K562 (cell line): Measurements from ENCODE around the gene ARRB2. TPM values are rescaled to one million over a fixed set of nuclear protein-coding genes. Genes with fewer than 3 reads are reported as not detected.
A peak's percentile ranks its signal among the peaks of the same experiment; 100 is the strongest.

Experiments used
- ATAC-seq: fragments of 200-7000 bp; cut with Tn5 transposase; 3 replicates; pipeline ENCODE4 v1.9.1; 2020; ENCODE audit warnings: moderate library complexity
- BruUV-seq: library from RNA; stranded (reverse); fragments of 400-500 nt; replicated peaks from 2 replicates; lab custom pipeline; 2021; lab: Mats Ljungman, UMichigan
- CTCF ChIA-PET: fragments of 300-600 bp; formaldehyde crosslinking; extraction: SDS; loops from one replicate; lab custom pipeline; 2021; ENCODE audit warnings: low intra/inter-chr PET ratio; lab: Yijun Ruan, JAX
- POLR2A ChIA-PET: fragments of 300-600, 350-650 bp; sonication (Branson Sonifier 250); formaldehyde crosslinking; extraction: SDS; loops from one replicate; lab custom pipeline; 2021; ENCODE audit warnings: antibody characterized with exemption, inconsistent platforms; lab: Yijun Ruan, JAX
- DNase-seq, 4 experiments: peaks; one replicate each; pipeline versions ENCODE4 v3.0.0 to v3.0.0-alpha.2; 2011 to 2018; ENCODE audit warnings: low spot score in 3 of 4, mixed read lengths in 3 of 4; ENCODE audit errors: extremely low read depth in 1 of 4
- FAIRE-seq: peaks from 2 replicates; lab custom pipeline; 2011; peaks lifted over from hg19 to GRCh38; lab: Jason Lieb, UNC
- H2AFZ ChIP-seq: 2 replicates; pipeline ENCODE4 v1.6.0; 2011; ENCODE audit warnings: low read depth, low read length, control low read depth, inconsistent platforms
- H3K27ac ChIP-seq: fragments of 200-600 bp; 3 replicates; pipeline ENCODE4 v1.8.0; 2011; ENCODE audit warnings: low read depth, mild to moderate bottlenecking, control low read depth, inconsistent platforms, low read length, moderate library complexity, mixed read lengths; ENCODE audit errors: extremely low read depth
- H3K27me3 ChIP-seq, 2 experiments: fragments of 300-600 bp in 1 of 2; 2 replicates in 1 of 2; 3 replicates in 1 of 2; pipeline versions ENCODE4 v1.6.0 to v1.8.0; 2011; ENCODE audit warnings: inconsistent platforms in 2 of 2, low read length in 2 of 2, mild to moderate bottlenecking in 1 of 2, mixed read lengths in 1 of 2, moderate library complexity in 1 of 2; ENCODE audit not compliant: control insufficient read depth in 2 of 2, insufficient read depth in 2 of 2
- H3K36me3 ChIP-seq: fragments of 300-600 bp; 3 replicates; pipeline ENCODE4 v1.8.0; 2011; ENCODE audit warnings: mild to moderate bottlenecking, low read length, inconsistent platforms; ENCODE audit not compliant: control insufficient read depth, insufficient read depth
- H3K4me1 ChIP-seq, 2 experiments: fragments of 200-600 bp in 1 of 2; replicated peaks in 1 of 2; 2 replicates in 1 of 2; 3 replicates in 1 of 2; pipeline versions ENCODE4 v1.5.1 to v1.8.0; 2011; ENCODE audit warnings: inconsistent platforms in 2 of 2, low read length in 2 of 2, mild to moderate bottlenecking in 1 of 2, mixed read lengths in 1 of 2, moderate library complexity in 1 of 2; ENCODE audit not compliant: control insufficient read depth in 2 of 2, insufficient read depth in 2 of 2
- H3K4me2 ChIP-seq: 2 replicates; pipeline ENCODE4 v1.6.1; 2011; ENCODE audit warnings: low read length, control low read depth, inconsistent platforms, mixed read lengths; ENCODE audit not compliant: insufficient read depth
- H3K4me3 ChIP-seq: fragments of 200-600 bp; sonication (generic), shearing (Covaris generic); 2 replicates; pipeline ENCODE4 v1.5.1; 2016; ENCODE audit warnings: control low read depth, inconsistent platforms
- H3K79me2 ChIP-seq: fragments of 200-600 bp; 3 replicates; pipeline ENCODE4 v1.8.0; 2011; ENCODE audit warnings: low read length, inconsistent platforms; ENCODE audit not compliant: control insufficient read depth, insufficient read depth
- H3K9ac ChIP-seq, 2 experiments: 2 replicates each; pipeline versions ENCODE4 v1.6.0 to v1.6.1; 2011; ENCODE audit warnings: low read depth in 2 of 2, low read length in 2 of 2, control low read depth in 1 of 2, inconsistent platforms in 1 of 2, mild to moderate bottlenecking in 1 of 2, mixed read lengths in 1 of 2; ENCODE audit not compliant: insufficient read depth in 1 of 2
- H3K9me1 ChIP-seq: one replicate; pipeline ENCODE4 v1.6.0; 2011; ENCODE audit warnings: inconsistent platforms, mild to moderate bottlenecking, low read length, moderate library complexity; ENCODE audit not compliant: control insufficient read depth, insufficient read depth
- H3K9me3 ChIP-seq: replicated peaks from 2 replicates; pipeline ENCODE4 v1.5.1; 2011; ENCODE audit warnings: low read depth, low read length, inconsistent platforms; ENCODE audit not compliant: control insufficient read depth, insufficient read depth
- H4K20me1 ChIP-seq: replicated peaks from 2 replicates; pipeline ENCODE4 v1.6.1; 2011; ENCODE audit warnings: low read length, inconsistent platforms, mixed read lengths; ENCODE audit not compliant: control insufficient read depth, insufficient read depth
- ASH1L ChIP-seq: fragments of 450-650 bp; IDR thresholded peaks from 2 replicates; pipeline ENCODE4 v1.6.1; 2018; ENCODE audit warnings: borderline replicate concordance, mild to moderate bottlenecking, low read depth; ENCODE audit not compliant: partially characterized antibody
- CBX5 ChIP-seq: IDR thresholded peaks from 2 replicates; pipeline ENCODE4 v1.6.1; 2014; ENCODE audit warnings: low read depth, borderline replicate concordance
- ETS2 ChIP-seq: IDR thresholded peaks from 2 replicates; pipeline ENCODE4 v1.6.1; 2016; ENCODE audit warnings: borderline replicate concordance, missing genetic modification characterization, mild to moderate bottlenecking, moderate library complexity, missing compliant biosample characterization; ENCODE audit not compliant: poor library complexity, severe bottlenecking
- KLF10 ChIP-seq: fragments of 250-450 bp; sonication (Bioruptor Pico); IDR thresholded peaks from 2 replicates; pipeline ENCODE4 v1.6.1; 2021; ENCODE audit warnings: matching md5 sums
- NEUROD1 ChIP-seq: fragments of 150-350 bp; IDR thresholded peaks from 2 replicates; pipeline ENCODE4 v1.6.1; 2014; ENCODE audit warnings: borderline replicate concordance, low read length, low read depth; ENCODE audit not compliant: partially characterized antibody
- NFYB ChIP-seq: IDR thresholded peaks from 2 replicates; pipeline ENCODE4 v1.6.1; 2011; ENCODE audit warnings: mild to moderate bottlenecking, moderate library complexity; ENCODE audit not compliant: insufficient read length; ENCODE audit errors: extremely low read depth
- PHF8 ChIP-seq: fragments of 200-600 bp; sonication (generic); IDR thresholded peaks from 2 replicates; pipeline ENCODE4 v1.6.1; 2012; ENCODE audit warnings: mixed run types, mild to moderate bottlenecking, inconsistent platforms, low read length, moderate library complexity, borderline replicate concordance
- RBM25 ChIP-seq: fragments of 200-400 bp; formaldehyde crosslinking; IDR thresholded peaks from 2 replicates; pipeline ENCODE4 v1.6.1; 2018; ENCODE audit warnings: low read length, low read depth, moderate library complexity; ENCODE audit not compliant: severe bottlenecking
- RUNX1 ChIP-seq: sonication (generic); IDR thresholded peaks from 2 replicates; pipeline ENCODE4 v1.6.1; 2016; ENCODE audit warnings: antibody characterized with exemption, low read depth
- SIRT6 ChIP-seq: IDR thresholded peaks from one replicate; pipeline ENCODE4 v1.6.1; 2012; ENCODE audit warnings: low read depth, mild to moderate bottlenecking, control low read depth, inconsistent platforms, low read length, moderate library complexity
- SNIP1 ChIP-seq: fragments of 450-650 bp; IDR thresholded peaks from 2 replicates; pipeline ENCODE4 v1.7.1; 2017; ENCODE audit warnings: low read depth, mild to moderate bottlenecking
- ZNF121 ChIP-seq: sonication (generic); formaldehyde crosslinking; conservative IDR thresholded peaks from 2 replicates; pipeline ENCODE4 v1.8.0; 2022; ENCODE audit warnings: missing genetic modification reagents
- ZNF311 ChIP-seq: fragments of 250-450 bp; sonication (Bioruptor Pico); IDR thresholded peaks from 2 replicates; pipeline ENCODE4 v1.4.0; 2020; ENCODE audit warnings: mild to moderate bottlenecking, moderate library complexity
- ZNF316 ChIP-seq: fragments of 450-650 bp; IDR thresholded peaks from 2 replicates; pipeline ENCODE4 v1.6.1; 2016
- WGBS: fragments of 100-300 bp; shearing (Covaris generic); methylation state at CpG from one replicate; pipeline ENCODE4 v1.1.6; 2016; ENCODE audit warnings: low coverage, mixed read lengths; ENCODE audit not compliant: insufficient coverage; ENCODE audit errors: missing lambda C conversion rate; 5-methylcytosine and 5-hydroxymethylcytosine counted together
- in situ Hi-C: fragments of 300-500 bp; cut with MboI; formaldehyde crosslinking; loops from 4 replicates; pipeline ENCODE4 v1.15.0; 2018; ENCODE audit warnings: inconsistent platforms, mixed read lengths
- intact Hi-C: fragments of 100-400 bp; cut with micrococcal nuclease; formaldehyde crosslinking; loops from 2 replicates; pipeline ENCODE4 v1.14.2; 2022
- polyA plus RNA-seq, 8 experiments: library from polyadenylated mRNA; depleted of rRNA in 4 of 8; stranded (reverse) in 5 of 8; unstranded in 3 of 8; fragments of >200 nt; fragmentation: Nextera tagmentation in 2 of 8; fragmentation: Illumina TruSeq in 1 of 8; extraction: Ambion mirVana in 2 of 8; extraction: Trizol in 1 of 8; gene quantifications; 2 replicates each; pipeline versions ENCODE4 v1.2.1 to v1.2.3, GENCODE V29; 2011 to 2014; ENCODE audit warnings: inconsistent platforms in 1 of 8, missing spikeins in 1 of 8
- total RNA-seq, 7 experiments: library from RNA; depleted of rRNA in 6 of 7; stranded (reverse); fragments of >200 nt in 6 of 7; fragmentation: Illumina TruSeq in 2 of 7; extraction: Trizol in 2 of 7; gene quantifications; 2 replicates each; pipeline versions ENCODE4 v1.2.1 to v1.2.3, GENCODE V29; 2011 to 2021; ENCODE audit warnings: low replicate concordance in 1 of 7
- TF ChIP-seq, protein P1 (sequence below): fragments of 150-350 bp; IDR thresholded peaks from 2 replicates; pipeline ENCODE4 v1.6.1; 2014; ENCODE audit warnings: low read depth, mild to moderate bottlenecking, low read length, borderline replicate concordance

ARRB2 gene
- total and polyA plus RNA-seq, 9 of the 15 experiments (the other 6 are each of a cell fraction or from before 2014, with no cell fraction given): 0.79 to 15.3 (median 8.8) TPM

GRCh38 chr17:4706121-4706520 lies 4.3 kb upstream of the ARRB2 start (continued):
- TF ChIP-seq ETS2: no peak
- TF ChIP-seq NEUROD1: no peak
- no peak for TF ChIP-seq RUNX1
- TF ChIP-seq, protein P1, sequence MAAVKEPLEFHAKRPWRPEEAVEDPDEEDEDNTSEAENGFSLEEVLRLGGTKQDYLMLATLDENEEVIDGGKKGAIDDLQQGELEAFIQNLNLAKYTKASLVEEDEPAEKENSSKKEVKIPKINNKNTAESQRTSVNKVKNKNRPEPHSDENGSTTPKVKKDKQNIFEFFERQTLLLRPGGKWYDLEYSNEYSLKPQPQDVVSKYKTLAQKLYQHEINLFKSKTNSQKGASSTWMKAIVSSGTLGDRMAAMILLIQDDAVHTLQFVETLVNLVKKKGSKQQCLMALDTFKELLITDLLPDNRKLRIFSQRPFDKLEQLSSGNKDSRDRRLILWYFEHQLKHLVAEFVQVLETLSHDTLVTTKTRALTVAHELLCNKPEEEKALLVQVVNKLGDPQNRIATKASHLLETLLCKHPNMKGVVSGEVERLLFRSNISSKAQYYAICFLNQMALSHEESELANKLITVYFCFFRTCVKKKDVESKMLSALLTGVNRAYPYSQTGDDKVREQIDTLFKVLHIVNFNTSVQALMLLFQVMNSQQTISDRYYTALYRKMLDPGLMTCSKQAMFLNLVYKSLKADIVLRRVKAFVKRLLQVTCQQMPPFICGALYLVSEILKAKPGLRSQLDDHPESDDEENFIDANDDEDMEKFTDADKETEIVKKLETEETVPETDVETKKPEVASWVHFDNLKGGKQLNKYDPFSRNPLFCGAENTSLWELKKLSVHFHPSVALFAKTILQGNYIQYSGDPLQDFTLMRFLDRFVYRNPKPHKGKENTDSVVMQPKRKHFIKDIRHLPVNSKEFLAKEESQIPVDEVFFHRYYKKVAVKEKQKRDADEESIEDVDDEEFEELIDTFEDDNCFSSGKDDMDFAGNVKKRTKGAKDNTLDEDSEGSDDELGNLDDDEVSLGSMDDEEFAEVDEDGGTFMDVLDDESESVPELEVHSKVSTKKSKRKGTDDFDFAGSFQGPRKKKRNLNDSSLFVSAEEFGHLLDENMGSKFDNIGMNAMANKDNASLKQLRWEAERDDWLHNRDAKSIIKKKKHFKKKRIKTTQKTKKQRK: no peak

DNA sequence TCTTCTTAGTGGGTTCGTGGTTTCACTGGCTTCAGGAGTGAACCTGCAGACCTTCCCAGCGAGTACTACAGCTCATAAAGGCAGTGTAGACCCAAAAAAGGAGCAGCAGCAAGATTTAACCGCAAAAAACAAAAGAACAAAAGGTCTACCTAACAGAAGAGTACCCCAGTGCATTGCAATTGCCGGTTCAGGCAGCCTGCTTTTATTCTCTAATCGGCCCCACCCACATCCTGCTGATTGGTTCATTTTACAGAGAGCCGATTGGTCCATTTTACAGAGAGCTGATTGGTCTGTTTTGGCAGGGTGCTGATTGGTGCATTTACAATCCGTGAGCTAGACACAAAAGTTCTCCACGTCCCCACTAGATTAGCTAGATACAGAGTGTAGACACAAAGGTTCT lies 2.0 kb upstream of the ARRB2 start:
- no peak for FAIRE-seq

More for the DNA sequence above, 2.0 kb upstream of the ARRB2 start:
- Histone ChIP-seq H3K4me1 (peaks cover 7 to 26% of the 10 kb centered on the region in 2 experiments; a peak in 4 of 5 replicates), H3K9ac (no peak overlapping the region), H4K20me1 (0 out of 2 replicates have a peak, but pooled peaks cover 4% of the 10 kb centered on the region), H2AFZ (no peak overlapping the region), H3K27ac (no peak overlapping the region), H3K36me3 (no peaks in the 10 kb centered on the region), H3K4me2 (no peak overlapping the region; the same call in 1 of the 2 replicates), H3K9me1 (no peaks in the 10 kb centered on the region), H3K4me3 (no peak overlapping the region), H3K79me2 (peaks cover 15% of the 10 kb centered on the region), H3K27me3 (no peaks in the 10 kb centered on the region), H3K9me3 (no peaks in the 10 kb centered on the region)
- POLR2A ChIA-PET: interaction anchor here (0.6 kb wide), 1 partner anchor 63 kb away, joined by 3 read pairs; no protein-coding TSS in a partner anchor
- no TSS peak for BruUV-seq
- intact Hi-C loops (loop anchor here (10.0 kb wide), 1 partner anchor 144 kb away; the partner anchor contains the start of gene GGT6), in situ Hi-C loops (no loop called here)
- no peak for ATAC-seq
- CTCF ChIA-PET: interaction anchor here (0.7 kb wide), 1 partner anchor 180 kb away, joined by 3 read pairs; no protein-coding TSS in a partner anchor
- 68% methylated on average over 5 of the region's 8 CpGs for WGBS
- DNase-seq: peak in 1 of 4 experiments; percentile 38
- no peak for TF ChIP-seq KLF10 (CRISPR knock-in tag)
- TF ChIP-seq ZNF121: no peak
- TF ChIP-seq RBM25: peak; percentile 31
- TF ChIP-seq ZNF311: no peak
- no peak for TF ChIP-seq PHF8
- TF ChIP-seq NFYB: peak; percentile 86
- TF ChIP-seq ZNF316: 0 out of 2 replicates have a peak, but pooled peaks have one; percentile 7
- TF ChIP-seq SIRT6: no peak
- TF ChIP-seq SNIP1: no peak
- peak; percentile 35 for TF ChIP-seq ASH1L
- TF ChIP-seq CBX5: no peak
